Measurements from ENCODE around the gene HMGCLL1. TPM values are rescaled to one million over a fixed set of nuclear protein-coding genes. Genes with fewer than 3 reads are reported as not detected.

HMGCLL1 gene
- total RNA-seq, 2 donors from 2014 or later = 3.0 to 5.7 TPM

- Histone ChIP-seq H3K4me1 (replicated peaks) (no peaks in the 10 kb centered on the region), H3K9me3 (no peaks in the 10 kb centered on the region), H3K27ac (no peak overlapping the region), H3K36me3 (no peaks in the 10 kb centered on the region), H3K27me3 (replicated peaks; ENCODE audit: insufficient read depth) (no peaks in the 10 kb centered on the region), H3K4me3 (no peak overlapping the region)
- WGBS = 41% methylated on average over 1 of the region's 1 CpG
- no peak for DNase-seq (ENCODE audit: low spot score)
- TF ChIP-seq, protein P1, sequence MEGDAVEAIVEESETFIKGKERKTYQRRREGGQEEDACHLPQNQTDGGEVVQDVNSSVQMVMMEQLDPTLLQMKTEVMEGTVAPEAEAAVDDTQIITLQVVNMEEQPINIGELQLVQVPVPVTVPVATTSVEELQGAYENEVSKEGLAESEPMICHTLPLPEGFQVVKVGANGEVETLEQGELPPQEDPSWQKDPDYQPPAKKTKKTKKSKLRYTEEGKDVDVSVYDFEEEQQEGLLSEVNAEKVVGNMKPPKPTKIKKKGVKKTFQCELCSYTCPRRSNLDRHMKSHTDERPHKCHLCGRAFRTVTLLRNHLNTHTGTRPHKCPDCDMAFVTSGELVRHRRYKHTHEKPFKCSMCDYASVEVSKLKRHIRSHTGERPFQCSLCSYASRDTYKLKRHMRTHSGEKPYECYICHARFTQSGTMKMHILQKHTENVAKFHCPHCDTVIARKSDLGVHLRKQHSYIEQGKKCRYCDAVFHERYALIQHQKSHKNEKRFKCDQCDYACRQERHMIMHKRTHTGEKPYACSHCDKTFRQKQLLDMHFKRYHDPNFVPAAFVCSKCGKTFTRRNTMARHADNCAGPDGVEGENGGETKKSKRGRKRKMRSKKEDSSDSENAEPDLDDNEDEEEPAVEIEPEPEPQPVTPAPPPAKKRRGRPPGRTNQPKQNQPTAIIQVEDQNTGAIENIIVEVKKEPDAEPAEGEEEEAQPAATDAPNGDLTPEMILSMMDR (IDR thresholded peaks at IDR 0.05) = no peak
- TF ChIP-seq POLR2AphosphoS5 (IDR thresholded peaks at IDR 0.05) = no peak
- no peak for TF ChIP-seq POLR2A (IDR thresholded peaks at IDR 0.05)
- intact Hi-C loops (cut with DNase I) = no loop called here
Observed at GRCh38 chr6:55568808-55569439, 10.1 kb downstream of the HMGCLL1 start.

GRCh38 chr6:55567558-55567957 is 11.4 kb downstream of the HMGCLL1 start:
- Histone ChIP-seq H3K27me3 (replicated peaks; ENCODE audit: insufficient read depth) (no peaks in the 10 kb centered on the region), H3K4me3 (no peak overlapping the region), H3K4me1 (replicated peaks) (no peaks in the 10 kb centered on the region), H3K27ac (no peak overlapping the region), H3K36me3 (no peaks in the 10 kb centered on the region), H3K9me3 (no peaks in the 10 kb centered on the region)
- WGBS = 53% methylated on average over 4 of the region's 4 CpGs
- TF ChIP-seq POLR2A (IDR thresholded peaks at IDR 0.05) (no peak), POLR2AphosphoS5 (IDR thresholded peaks at IDR 0.05) (no peak)
- TF ChIP-seq, protein P1 (IDR thresholded peaks at IDR 0.05) = no peak
- intact Hi-C loops (cut with DNase I) = no loop called here
- no peak for DNase-seq (ENCODE audit: low spot score)

DNA sequence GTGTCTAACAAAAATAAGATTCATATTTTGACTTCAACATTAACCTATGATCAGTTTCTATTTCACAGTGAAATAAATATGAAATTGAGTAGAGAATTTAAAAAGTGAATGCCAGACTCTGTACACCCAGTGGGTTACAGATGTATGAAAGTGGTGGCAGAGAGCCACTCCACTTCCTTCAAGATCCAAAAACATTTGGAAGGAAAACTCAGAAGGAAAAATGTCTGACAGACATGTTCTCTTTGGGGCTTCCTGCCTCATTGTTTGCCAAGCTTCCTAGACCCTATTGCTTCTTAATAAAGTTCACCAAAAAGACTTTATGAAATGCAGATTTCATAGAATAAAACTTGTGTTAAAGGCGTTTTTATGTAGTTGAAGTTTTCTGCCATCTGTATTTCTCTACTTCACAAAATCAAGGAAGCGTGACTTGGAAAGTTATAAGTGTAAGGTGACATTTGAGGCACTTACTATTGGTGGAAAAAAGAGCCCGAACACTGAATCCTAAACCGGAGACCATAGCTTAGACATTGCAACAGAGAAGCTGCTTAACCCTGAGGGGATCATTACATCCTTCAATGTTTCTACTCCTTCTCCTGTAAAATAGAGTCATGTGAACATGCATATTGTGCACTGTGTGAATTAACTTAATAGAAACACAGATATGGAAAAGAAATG is 12.8 kb downstream of the HMGCLL1 start:
- no peaks in the 10 kb centered on the region for H3K27me3 ChIP-seq (replicated peaks; ENCODE audit: insufficient read depth)
- no peaks in the 10 kb centered on the region for H3K4me1 ChIP-seq (replicated peaks)
- intact Hi-C loops (cut with DNase I) = no loop called here
- no peaks in the 10 kb centered on the region for H3K9me3 ChIP-seq
- H3K27ac ChIP-seq = no peak overlapping the region
- WGBS = 89% methylated on average over 4 of the region's 4 CpGs
- DNase-seq (ENCODE audit: low spot score) = no peak
- no peaks in the 10 kb centered on the region for H3K36me3 ChIP-seq
- TF ChIP-seq POLR2AphosphoS5 (IDR thresholded peaks at IDR 0.05) = no peak
- no peak for TF ChIP-seq POLR2A (IDR thresholded peaks at IDR 0.05)
- TF ChIP-seq, protein P1 (IDR thresholded peaks at IDR 0.05) = no peak
- H3K4me3 ChIP-seq = no peak overlapping the region

- H3K36me3 ChIP-seq = no peaks in the 10 kb centered on the region
- no peak overlapping the region for H3K27ac ChIP-seq
- no peaks in the 10 kb centered on the region for H3K9me3 ChIP-seq
- TF ChIP-seq POLR2AphosphoS5 (IDR thresholded peaks at IDR 0.05) (no peak), POLR2A (IDR thresholded peaks at IDR 0.05) (no peak)
- TF ChIP-seq, protein P1 (IDR thresholded peaks at IDR 0.05) = no peak
- H3K4me3 ChIP-seq = no peak overlapping the region
- 86% methylated on average over 3 of the region's 3 CpGs for WGBS
- DNase-seq (ENCODE audit: low spot score) = no peak
- H3K4me1 ChIP-seq (replicated peaks) = no peaks in the 10 kb centered on the region
- intact Hi-C loops (cut with DNase I) = no loop called here
- H3K27me3 ChIP-seq (replicated peaks; ENCODE audit: insufficient read depth) = no peaks in the 10 kb centered on the region
Observed at GRCh38 chr6:55562318-55562717, 16.7 kb downstream of the HMGCLL1 start.

Measured in prostate gland (tissue), 2 donors.